Right lobe of liver (tissue), 4 donors: Measurements from ENCODE around the gene URB1.

ENCODE experiments used
- POLR2A ChIP-seq: fragments of 450-650 bp; IDR thresholded peaks from one replicate; pipeline ENCODE4 v1.6.1; 2017; ENCODE audit warnings: antibody characterized with exemption, mild to moderate bottlenecking
- TF ChIP-seq, protein P1 (sequence below), 4 donors: fragments of 200-600 bp in 3 of 4; fragments of 450-650 bp in 1 of 4; IDR thresholded peaks; one replicate each; pipeline versions ENCODE4 v1.5.1 to v1.8.0; 2016 to 2022; ENCODE audit warnings: antibody characterized with exemption in 4 of 4, mild to moderate bottlenecking in 2 of 4
- donor health status: DM: no; HTN: no; CAD: no.
- donor health status: DM: no; HTN: no; CAD: no.
- donor health status: DM: no; HTN: yes; CAD: no.

DNA sequence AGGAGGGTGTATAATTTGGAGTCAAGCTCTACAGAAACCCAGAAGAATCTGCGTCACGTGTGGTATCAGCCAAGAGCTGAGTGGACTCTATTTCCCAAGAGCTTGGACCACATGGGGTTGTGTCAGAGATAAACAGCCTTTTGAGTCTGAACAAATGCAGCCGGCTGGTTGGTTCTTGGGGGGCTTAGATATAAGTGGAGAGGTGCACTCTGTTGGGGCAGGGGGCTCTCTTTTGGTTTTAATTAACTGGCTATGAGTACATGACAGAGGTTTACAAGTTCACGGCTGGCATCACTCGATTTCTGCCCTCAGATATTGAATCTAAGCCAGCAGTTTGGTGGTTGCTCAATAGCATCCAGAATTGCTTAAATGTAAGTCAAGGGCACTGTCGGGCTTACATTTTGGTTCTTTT lies 94.7 kb downstream of the URB1 start:
- TF ChIP-seq, protein P1, sequence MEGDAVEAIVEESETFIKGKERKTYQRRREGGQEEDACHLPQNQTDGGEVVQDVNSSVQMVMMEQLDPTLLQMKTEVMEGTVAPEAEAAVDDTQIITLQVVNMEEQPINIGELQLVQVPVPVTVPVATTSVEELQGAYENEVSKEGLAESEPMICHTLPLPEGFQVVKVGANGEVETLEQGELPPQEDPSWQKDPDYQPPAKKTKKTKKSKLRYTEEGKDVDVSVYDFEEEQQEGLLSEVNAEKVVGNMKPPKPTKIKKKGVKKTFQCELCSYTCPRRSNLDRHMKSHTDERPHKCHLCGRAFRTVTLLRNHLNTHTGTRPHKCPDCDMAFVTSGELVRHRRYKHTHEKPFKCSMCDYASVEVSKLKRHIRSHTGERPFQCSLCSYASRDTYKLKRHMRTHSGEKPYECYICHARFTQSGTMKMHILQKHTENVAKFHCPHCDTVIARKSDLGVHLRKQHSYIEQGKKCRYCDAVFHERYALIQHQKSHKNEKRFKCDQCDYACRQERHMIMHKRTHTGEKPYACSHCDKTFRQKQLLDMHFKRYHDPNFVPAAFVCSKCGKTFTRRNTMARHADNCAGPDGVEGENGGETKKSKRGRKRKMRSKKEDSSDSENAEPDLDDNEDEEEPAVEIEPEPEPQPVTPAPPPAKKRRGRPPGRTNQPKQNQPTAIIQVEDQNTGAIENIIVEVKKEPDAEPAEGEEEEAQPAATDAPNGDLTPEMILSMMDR (IDR thresholded peaks at IDR 0.05), result no peak
- no peak for TF ChIP-seq POLR2A
